PFSK-1 (cell line): ENCODE data around the gene PHLDB3.

Source experiments
- POLR2AphosphoS5 ChIP-seq: IDR thresholded peaks from 2 replicates; pipeline ENCODE4 v1.6.1; 2012; ENCODE audit warnings: low read depth, mild to moderate bottlenecking, control low read depth, low read length, moderate library complexity
- REST ChIP-seq, 2 experiments: IDR thresholded peaks; 2 replicates each; pipeline versions ENCODE4 v1.6.1 to v1.8.0; 2011 to 2012; ENCODE audit warnings: low read depth in 2 of 2, low read length in 2 of 2, control low read depth in 1 of 2, inconsistent platforms in 1 of 2, mild to moderate bottlenecking in 1 of 2, moderate library complexity in 1 of 2; ENCODE audit not compliant: insufficient read depth in 1 of 2
- SIN3A ChIP-seq: IDR thresholded peaks from 2 replicates; pipeline ENCODE4 v1.6.1; 2012; ENCODE audit warnings: mild to moderate bottlenecking, low read length, moderate library complexity, borderline replicate concordance; ENCODE audit not compliant: insufficient read depth
- TAF1 ChIP-seq: IDR thresholded peaks from 2 replicates; pipeline ENCODE4 v1.6.1; 2012; ENCODE audit warnings: low read length, control low read depth, borderline replicate concordance; ENCODE audit not compliant: insufficient read depth

GRCh38 chr19:43446746-43447489 is 57.6 kb downstream of the PHLDB3 start:
- TF ChIP-seq SIN3A (no peak), POLR2AphosphoS5 (no peak), TAF1 (no peak), REST (IDR thresholded peaks at IDR 0.05; ENCODE audit: insufficient read depth in 1 of 2, low read depth in 2 of 2, low read length in 2 of 2) (no peak)
